Activated CD8-positive, alpha-beta memory T cell treated with anti-CD3 and anti-CD28 coated beads for 48 hours (primary cell): ENCODE data around the gene CSHL1.

ENCODE experiments used
- DNase-seq, 3 experiments: peaks; one replicate each; pipeline ENCODE4 v3.0.0-alpha.2; 2020; ENCODE audit warnings: low read depth in 2 of 3, low spot score in 2 of 3

CSHL1 gene

GRCh38 chr17:63911041-63911635, at the start of gene CSHL1:
CSHL1 (minus strand) TSS chr17:63911258; CDS start chr17:63911196, 62 bp downstream.
- DNase-seq, result no peak

GRCh38 chr17:63960430-63960829, 49.4 kb upstream of the CSHL1 start:
- no peak for DNase-seq

- DNase-seq, result no peak
Observed at GRCh38 chr17:63960006-63960405, 48.9 kb upstream of the CSHL1 start.

GRCh38 chr17:63956296-63956920, 45.4 kb upstream of the CSHL1 start:
- DNase-seq, result no peak

- DNase-seq, result no peak
Observed at GRCh38 chr17:63955791-63956190, 44.7 kb upstream of the CSHL1 start.

- no peak for DNase-seq
Observed at GRCh38 chr17:63955232-63955631, 44.2 kb upstream of the CSHL1 start.

- no peak for DNase-seq
Observed at GRCh38 chr17:63954402-63955063, 43.5 kb upstream of the CSHL1 start.

GRCh38 chr17:63950940-63951907, 40.2 kb upstream of the CSHL1 start:
- no peak for DNase-seq

GRCh38 chr17:63949576-63950250, 38.7 kb upstream of the CSHL1 start:
- no peak for DNase-seq

GRCh38 chr17:63948521-63948920, 37.5 kb upstream of the CSHL1 start:
- DNase-seq, result no peak

- no peak for DNase-seq
Observed at GRCh38 chr17:63947711-63948330, 36.8 kb upstream of the CSHL1 start.

- DNase-seq, result peak; percentile 28 to 48 (median 43)
Observed at GRCh38 chr17:63946440-63947363, 35.6 kb upstream of the CSHL1 start.

- DNase-seq, result no peak
Observed at GRCh38 chr17:63945784-63946439, 34.9 kb upstream of the CSHL1 start.

- no peak for DNase-seq
Observed at GRCh38 chr17:63944736-63945499, 33.9 kb upstream of the CSHL1 start.

- no peak for DNase-seq
Observed at GRCh38 chr17:63943745-63944144, 32.7 kb upstream of the CSHL1 start.

GRCh38 chr17:63942309-63942985, 31.4 kb upstream of the CSHL1 start:
- DNase-seq, result no peak

GRCh38 chr17:63941751-63942150, 30.7 kb upstream of the CSHL1 start:
- no peak for DNase-seq
